ENCODE data around the gene ATXN7L2.

ATXN7L2 gene

DNA sequence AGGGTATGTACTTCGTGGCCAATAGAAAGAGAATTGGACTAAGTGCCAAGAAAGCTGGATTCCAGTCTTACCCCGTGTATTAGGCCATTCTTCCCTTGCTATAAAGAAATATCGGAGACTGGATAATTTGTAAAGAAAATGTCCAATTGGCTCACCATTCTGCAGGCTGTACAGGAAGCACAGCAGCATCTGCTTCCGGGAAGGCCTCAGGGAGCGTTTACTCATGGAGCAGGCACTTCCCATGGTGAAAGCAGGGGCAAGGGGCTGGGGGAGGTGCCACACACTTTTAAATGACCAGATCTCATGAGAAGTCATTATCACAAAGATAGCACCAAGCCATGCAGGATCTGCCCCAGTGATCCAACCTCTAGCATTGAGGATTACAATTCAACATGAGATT is 33.6 kb downstream of the ATXN7L2 start:
- no peak for DNase-seq (ENCODE audit: low spot score)
- TF ChIP-seq, protein P1, sequence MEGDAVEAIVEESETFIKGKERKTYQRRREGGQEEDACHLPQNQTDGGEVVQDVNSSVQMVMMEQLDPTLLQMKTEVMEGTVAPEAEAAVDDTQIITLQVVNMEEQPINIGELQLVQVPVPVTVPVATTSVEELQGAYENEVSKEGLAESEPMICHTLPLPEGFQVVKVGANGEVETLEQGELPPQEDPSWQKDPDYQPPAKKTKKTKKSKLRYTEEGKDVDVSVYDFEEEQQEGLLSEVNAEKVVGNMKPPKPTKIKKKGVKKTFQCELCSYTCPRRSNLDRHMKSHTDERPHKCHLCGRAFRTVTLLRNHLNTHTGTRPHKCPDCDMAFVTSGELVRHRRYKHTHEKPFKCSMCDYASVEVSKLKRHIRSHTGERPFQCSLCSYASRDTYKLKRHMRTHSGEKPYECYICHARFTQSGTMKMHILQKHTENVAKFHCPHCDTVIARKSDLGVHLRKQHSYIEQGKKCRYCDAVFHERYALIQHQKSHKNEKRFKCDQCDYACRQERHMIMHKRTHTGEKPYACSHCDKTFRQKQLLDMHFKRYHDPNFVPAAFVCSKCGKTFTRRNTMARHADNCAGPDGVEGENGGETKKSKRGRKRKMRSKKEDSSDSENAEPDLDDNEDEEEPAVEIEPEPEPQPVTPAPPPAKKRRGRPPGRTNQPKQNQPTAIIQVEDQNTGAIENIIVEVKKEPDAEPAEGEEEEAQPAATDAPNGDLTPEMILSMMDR (IDR thresholded peaks at IDR 0.05; ENCODE audit: extremely low read depth, missing control alignments): no peak

- DNase-seq (ENCODE audit: low spot score): no peak
- TF ChIP-seq, protein P1 (IDR thresholded peaks at IDR 0.05; ENCODE audit: extremely low read depth, missing control alignments): no peak
These were observed 37.6 kb downstream of the ATXN7L2 start for GRCh38 chr1:109521002-109521951.

GRCh38 chr1:109522026-109522425 is 38.3 kb downstream of the ATXN7L2 start:
- no peak for DNase-seq (ENCODE audit: low spot score)
- TF ChIP-seq, protein P1 (IDR thresholded peaks at IDR 0.05; ENCODE audit: extremely low read depth, missing control alignments): no peak

GRCh38 chr1:109523706-109524105 is 40.0 kb downstream of the ATXN7L2 start:
- TF ChIP-seq, protein P1 (IDR thresholded peaks at IDR 0.05; ENCODE audit: extremely low read depth, missing control alignments): no peak
- DNase-seq (ENCODE audit: low spot score): no peak

DNA sequence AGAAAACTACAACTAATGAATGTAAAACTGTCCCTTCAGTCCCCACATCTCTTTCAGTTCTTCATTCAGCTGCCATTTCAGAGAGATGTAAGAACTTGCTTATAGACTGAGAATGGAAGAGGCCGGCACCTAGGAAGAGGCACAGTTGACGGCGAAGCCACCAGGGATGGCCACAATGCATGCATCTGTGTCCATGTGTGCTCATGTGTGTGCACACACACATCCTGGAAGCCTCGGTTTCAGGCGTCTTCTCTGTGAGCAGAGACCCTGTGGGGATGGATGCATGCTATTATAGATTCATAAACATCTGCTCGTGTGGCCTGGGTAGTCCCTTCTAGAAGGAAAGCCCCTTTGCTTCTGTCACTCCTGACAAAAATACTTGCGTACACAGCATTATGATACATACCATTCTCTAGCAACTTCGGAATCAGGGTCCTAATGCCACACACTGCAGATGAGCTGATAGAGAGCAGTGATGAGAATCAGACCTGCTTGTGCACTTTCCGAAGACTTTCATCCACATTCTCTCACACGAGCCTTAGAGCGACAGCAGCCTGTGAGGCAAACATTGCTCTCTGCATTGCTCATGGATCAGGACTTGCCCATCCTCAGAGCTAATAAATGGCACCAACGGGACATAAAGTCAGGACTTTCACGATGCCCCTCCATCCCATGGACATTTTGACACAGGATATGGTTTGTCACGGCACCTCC is 43.5 kb downstream of the ATXN7L2 start:
- peak; percentile 72 for DNase-seq (ENCODE audit: low spot score)
- TF ChIP-seq, protein P1 (IDR thresholded peaks at IDR 0.05; ENCODE audit: extremely low read depth, missing control alignments): no peak

GRCh38 chr1:109527846-109528695 is 44.4 kb downstream of the ATXN7L2 start:
- DNase-seq (ENCODE audit: low spot score): no peak
- TF ChIP-seq, protein P1 (IDR thresholded peaks at IDR 0.05; ENCODE audit: extremely low read depth, missing control alignments): no peak
